GM10847 (cell line): ENCODE data around the gene ALG13.

Experiments
- POLR2A ChIP-seq: IDR thresholded peaks from 2 replicates; pipeline ENCODE4 v1.6.1; 2011; ENCODE audit not compliant: insufficient read length; ENCODE audit errors: extremely low read depth

The ALG13 gene

DNA sequence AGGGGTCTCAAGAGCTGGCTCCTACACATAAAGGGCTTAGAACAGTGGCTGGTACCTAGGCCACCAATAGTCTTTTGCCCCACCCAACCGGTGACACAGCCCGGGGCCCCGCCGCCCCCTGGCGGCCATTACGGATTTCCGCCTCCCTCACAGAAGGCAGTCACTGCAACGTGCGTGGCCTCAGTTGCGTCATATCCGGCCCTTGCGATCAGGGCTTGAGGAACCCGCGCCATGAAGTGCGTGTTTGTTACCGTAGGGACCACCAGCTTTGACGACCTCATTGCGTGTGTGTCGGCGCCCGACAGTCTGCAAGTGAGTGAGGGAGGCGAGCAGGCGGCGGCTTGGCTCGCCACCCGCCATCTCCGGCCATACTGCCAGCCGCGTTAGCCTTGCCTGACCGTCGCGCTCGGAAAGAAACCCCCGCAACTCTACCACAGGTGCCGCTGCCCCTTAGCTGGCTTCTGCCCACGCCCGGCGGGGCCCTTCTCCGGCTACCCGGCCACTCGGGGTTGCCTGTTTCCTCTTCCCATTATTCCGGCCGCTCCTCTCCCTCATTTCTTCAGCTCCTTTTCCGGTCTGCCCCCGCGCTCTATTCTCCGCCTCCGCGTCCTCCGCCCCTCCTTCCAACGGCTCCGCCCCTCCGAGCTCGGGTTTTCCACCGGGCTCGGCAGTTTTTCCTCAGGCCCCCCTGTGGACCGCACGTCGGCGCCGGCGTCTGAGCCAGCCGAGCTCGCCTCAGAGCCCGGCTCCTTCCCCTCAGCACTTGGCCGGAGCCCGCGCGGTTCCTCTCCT is at the start of gene ALG13:
ALG13 (plus strand) TSS at position 183 of the 792 bp plus-strand sequence; CDS start at position 232, 49 bp downstream.
- peak; percentile 66 for TF ChIP-seq POLR2A

DNA sequence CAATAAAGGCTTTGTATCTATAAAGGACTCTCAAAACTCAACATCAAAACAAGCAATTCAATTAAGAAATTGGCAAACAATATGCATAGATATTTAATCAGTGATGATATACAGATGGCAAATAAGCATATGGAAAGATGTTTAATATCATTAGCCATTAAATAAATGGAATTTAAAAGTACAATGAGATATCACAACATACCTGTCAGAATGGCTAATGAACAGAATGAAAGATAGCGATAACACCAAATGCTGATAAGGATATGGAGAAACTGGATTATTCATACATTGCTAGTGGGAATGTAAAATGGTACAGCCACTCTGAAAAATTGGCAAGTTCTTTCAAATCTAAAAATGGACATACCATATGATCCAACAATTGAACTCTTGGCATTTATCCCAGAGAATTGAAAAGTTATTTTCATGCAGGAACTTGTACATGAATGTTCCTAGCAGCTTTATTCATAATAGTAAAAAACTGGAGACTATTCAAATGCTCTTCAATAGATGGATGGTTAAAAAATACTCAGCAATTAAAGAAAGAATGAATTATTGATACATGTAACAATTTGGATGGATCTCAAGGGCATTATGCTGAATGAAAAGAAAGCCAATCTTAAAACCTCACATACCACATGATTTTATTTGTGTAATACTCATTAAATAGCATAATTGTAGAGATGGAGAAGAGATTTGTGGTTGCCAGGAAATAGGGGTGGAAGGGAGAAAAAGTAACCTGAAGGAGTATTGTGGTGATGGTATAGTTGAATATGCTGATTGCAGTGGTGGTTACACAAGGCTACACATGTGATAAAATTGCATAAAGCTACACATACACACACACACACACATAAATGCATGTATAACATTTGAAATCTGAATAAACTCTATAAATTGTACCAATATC is 45.9 kb upstream of the ALG13 start:
- no peak for TF ChIP-seq POLR2A

DNA sequence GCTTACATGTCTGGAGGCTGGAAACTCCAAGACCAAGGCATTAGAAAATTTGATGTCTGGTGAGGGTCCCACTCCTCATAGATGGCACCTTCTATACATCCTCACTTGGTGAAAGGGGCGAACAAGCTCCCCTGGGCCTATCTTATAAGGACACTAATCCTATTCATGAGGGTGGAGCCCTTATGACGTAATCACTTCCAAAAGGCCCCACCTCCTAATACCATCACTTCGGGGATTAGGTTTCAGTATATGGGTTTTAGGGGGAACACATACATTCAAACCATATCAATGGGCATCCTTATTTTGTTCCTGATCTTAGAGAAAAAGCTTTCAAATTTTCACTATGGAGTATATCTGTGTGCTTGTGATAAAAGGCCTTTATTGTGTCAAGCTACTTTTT is 39.0 kb upstream of the ALG13 start:
- no peak for TF ChIP-seq POLR2A

DNA sequence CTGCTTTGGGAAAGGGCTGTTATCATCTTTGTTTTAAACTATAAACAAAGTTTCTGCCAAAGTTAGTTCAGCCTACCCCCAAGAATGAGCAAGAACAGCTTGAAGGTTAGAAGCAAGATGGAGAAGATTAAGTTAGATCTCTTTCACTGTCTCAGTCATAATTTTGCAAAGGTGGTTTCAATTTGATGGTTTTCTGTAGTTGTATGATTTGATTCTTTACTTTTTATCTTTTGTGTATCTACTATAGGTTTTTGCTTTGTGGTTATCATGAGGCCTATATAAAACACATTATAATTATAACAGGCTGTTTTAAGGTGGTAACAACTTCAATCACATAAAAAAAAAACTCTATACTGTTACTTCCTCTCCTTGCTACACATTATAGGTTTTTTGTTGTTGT is 35.4 kb upstream of the ALG13 start:
- TF ChIP-seq POLR2A, result no peak

DNA sequence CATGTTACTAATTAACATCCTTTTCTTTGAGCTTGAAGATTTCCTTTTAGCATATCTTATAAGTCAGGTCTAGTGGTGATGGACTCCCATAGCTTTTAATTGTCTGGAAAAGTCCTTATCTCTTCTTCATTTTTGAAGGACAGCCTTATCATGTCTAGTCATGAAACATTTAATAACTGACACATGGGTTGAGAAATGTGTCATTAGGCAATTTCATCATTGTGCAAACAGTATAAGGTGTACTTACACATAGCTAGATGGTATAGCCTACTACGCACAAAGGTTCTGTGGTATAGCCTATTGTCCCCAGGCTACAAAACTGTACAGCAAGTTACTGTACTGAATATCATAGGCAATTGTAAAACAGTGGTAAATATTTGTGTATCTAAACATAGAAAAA is 34.5 kb upstream of the ALG13 start:
- TF ChIP-seq POLR2A, result no peak

DNA sequence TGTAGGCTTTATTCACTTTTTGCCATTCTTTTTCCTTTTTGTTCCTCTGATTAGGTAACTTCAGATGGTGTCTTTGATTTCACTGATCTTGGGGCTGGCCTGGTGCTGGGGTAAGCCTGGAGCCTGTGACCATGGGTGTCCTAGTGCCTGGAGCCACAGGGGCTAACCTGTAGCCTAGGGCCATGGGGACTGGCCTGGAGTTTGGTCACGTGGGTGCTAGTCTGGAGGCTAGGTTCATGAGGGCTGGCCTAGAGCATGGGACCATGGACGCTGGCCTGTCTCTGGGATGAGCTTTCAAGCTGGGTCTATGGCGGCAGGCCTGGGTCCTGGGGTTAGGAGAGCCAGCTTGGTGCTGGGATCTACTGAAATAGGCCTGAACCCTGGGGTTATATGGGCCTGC is 32.2 kb upstream of the ALG13 start:
- TF ChIP-seq POLR2A, result no peak

DNA sequence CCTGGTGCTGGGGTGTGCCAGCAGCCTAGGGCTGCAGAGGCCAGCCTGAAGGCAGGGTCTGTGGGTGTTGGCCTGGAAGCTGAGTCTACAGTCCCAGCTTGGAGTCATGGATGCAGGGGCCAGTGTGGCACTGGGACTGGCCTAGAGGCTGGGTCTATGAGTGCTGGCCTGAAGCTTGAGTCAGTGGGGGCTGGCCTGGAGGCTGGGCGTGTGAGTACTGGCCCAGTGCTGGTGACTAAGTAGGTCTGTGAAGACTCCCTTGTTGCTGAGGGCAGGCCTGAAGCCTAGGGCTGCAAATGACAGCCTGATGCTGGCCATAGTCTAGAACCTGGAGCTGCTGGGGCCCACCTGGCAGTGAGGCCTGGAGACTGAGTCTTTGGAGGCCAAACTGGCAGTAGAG is 31.3 kb upstream of the ALG13 start:
- no peak for TF ChIP-seq POLR2A

DNA sequence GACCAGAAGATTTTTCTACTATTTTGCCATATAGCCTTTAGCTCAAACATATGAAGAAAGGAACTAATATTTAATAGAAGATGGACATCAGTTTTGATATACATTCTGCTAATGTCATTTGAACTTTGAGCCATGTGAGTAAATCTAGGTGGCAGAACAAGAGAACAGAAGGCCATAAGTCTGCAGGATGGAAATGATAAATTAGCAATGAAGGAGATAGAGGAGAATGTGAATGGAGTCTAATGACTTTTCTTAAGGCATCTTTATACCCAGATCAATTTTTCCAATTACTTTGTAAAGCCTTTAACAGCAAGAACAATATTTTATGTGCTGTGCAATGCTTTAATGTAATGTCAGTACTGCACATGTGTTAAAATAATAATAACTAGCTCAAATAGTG is 30.1 kb upstream of the ALG13 start:
- TF ChIP-seq POLR2A, result no peak

DNA sequence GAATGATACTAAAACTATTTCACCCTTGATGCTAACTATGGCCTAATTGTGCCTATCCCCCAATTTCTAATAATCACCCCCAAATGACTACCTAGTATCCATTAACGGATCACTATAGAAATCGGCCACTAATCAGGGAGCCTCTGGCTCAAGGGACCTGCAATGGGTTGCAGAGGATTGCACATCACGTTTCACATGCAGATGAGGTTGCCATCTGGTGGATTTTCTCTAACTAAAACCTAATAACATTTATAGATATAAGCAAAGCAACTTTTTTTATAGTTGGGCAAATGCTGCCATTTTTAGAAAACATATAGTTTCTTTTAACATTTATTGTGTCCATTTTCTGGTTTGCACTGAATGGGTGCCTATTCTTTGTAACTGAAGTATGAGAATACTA is 28.3 kb upstream of the ALG13 start:
- TF ChIP-seq POLR2A, result no peak

DNA sequence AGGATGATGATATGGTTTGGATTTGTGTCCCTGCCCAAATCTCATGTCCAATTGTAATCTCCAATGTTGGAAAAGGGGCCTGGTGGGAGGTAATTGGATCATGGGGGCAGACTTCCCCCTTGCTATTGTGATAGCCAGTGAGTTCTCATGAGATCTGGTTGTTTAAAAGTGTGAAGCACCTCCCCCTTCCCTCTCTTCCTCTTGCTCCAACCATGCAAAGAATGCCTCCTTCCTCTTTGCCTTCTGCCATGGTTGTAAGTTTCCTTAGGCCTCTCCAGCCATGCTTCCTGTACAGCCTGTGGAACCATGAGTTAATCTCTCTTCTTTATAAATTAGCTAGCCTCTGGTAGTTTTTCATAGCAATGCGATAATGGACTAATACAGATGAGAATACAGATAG is 19.7 kb upstream of the ALG13 start:
- TF ChIP-seq POLR2A, result no peak

DNA sequence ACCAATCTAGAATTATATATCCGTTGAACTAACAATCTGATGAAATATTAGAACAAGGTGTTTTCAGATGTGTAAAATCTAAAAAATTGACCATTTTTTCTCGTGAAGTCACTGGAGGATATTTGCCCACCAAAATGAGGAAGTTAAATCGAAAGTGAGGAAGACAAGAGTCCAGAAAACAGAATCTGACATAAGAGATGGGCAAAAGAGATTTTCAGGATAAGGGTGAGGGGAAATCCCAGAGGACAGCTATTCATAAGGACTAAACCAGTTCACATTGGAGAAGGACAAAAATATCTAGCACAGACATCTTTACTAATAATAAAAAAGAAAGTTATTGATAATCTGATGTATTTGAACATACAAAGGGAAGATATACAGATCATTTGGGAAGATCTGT is 18.7 kb upstream of the ALG13 start:
- TF ChIP-seq POLR2A, result no peak

DNA sequence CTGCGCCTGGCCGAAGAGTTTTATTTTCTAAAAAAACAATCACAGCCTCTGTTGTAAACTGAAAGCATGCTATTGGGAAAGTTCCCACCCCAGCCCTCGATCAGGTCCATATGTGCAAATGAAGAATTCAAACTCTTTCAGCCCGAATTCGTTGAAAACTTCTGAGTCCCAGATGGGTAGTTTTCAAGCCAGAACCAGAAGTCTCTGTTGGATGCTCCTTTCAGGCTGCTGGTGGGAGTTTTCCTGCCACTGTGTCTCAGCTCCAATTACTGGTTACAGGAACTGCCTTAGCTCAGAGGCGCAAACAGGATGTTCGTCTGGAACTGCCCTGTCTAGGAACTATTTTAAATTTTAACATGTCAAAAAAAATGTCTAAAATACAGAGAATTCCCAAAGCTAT is 9.3 kb upstream of the ALG13 start:
- no peak for TF ChIP-seq POLR2A

DNA sequence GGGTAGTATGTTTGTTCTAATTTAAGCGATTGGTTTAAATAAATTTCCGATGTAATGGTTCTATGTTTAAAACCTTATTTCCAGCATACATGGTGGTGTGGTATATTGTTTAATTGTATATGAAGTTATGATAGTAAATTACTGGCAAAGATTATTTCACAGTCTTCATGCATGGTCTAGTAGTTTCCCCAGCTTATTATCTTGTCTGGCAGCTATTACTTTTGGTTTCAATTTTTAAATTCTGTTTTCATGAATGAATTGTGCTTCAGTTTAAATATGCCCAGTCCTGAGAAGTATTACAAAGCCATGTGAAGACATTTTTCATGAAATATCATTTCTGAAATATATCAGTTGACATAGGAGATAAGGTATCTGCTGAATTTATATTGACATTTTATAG is 6.3 kb downstream of the ALG13 start:
- no peak for TF ChIP-seq POLR2A

DNA sequence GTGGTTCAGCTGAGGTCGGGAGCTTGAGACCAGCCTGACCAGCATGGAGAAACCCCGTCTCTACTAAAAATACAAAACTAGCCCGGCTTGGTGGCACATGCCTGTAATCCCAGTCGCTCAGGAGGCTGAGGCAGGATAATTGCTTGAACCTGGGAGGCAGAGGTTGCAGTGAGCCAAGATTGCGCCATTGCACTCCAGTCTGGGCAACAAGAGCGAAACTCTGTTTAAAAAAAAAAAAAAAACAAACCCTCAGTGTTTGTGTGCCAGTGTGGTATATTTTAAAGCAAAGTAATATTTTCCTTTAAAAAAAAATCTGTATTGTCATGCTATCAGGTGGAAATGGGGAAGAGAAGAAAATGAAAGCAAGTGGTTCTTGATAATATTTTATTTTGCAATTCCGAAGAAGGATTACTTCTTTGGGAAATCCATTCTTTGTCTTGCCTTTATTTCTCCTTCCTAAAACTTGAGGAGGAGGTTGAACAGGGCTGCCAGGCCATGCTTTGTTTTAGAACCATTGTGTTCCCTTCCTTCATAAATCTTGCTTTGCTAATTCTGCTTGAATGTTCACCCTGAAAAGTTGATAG is 14.4 kb downstream of the ALG13 start:
- no peak for TF ChIP-seq POLR2A

DNA sequence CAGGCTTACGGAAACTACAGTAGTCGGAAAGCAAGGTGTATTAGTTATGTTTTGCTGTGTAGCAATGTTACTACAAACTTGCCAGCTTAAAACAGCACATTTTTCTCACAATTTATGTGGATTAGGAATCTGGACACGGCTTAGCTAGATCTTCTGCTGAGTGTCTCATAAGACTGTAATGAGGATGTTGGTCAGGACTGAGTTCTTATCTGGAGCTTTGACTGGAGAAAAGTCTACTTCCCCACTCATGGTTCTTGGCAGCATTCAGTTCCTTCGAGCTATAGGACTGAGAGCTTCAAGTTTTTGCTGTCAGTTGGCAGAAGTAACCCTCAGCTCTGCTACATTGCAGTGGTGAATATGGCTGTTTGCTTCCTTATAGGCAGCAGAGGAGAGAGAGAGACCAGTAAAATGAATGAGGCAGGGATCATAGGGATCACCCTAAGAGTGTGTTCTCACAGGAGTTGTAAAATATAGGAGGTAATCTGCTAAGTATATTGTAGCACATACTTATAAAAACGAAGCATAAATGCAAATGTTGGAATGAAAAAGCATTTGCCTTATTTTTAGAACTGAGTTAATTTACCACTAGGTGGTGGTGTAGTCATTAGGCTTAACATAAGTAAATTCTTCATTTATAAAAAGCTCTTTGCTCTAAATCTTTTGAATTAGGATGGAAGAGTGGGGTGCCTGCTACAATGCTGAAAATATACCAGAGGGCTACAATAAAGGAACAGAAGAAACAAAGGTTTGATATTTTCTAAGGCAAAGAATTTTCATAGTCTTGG is 38.6 kb downstream of the ALG13 start:
- TF ChIP-seq POLR2A, result no peak
